GM19238 (cell line): Measurements from ENCODE around the gene DUSP14.
A peak's percentile ranks its signal among the peaks of the same experiment; 100 is the strongest.
"Not testable (repeated sequence)": the region's sequence is repeated elsewhere in the genome, so short reads cannot be mapped to it uniquely, and the experiment has no call there.

ENCODE experiments used
- DNase-seq: peaks from one replicate; pipeline ENCODE4 v3.0.0; 2011; ENCODE audit warnings: low spot score; ENCODE audit not compliant: insufficient read length

DUSP14 gene

GRCh38 chr17:37489197-37490001 is at the start of gene DUSP14:
DUSP14 (plus strand) TSS chr17:37489891; CDS start chr17:37512273, 22,382 bp downstream.
- peak; percentile 92 for DNase-seq

- DNase-seq = no peak
Measured at GRCh38 chr17:37440424-37440823, 49.3 kb upstream of the DUSP14 start.

- DNase-seq = peak; percentile 10
Measured at GRCh38 chr17:37441369-37442014, 48.2 kb upstream of the DUSP14 start.

- no peak for DNase-seq
Measured at GRCh38 chr17:37446027-37446426, 43.7 kb upstream of the DUSP14 start.

GRCh38 chr17:37447641-37448040 is 42.0 kb upstream of the DUSP14 start:
- no peak for DNase-seq

- DNase-seq = no peak
Measured at GRCh38 chr17:37450112-37450511, 39.6 kb upstream of the DUSP14 start.

GRCh38 chr17:37457801-37458200 is 31.9 kb upstream of the DUSP14 start:
- DNase-seq = not testable (repeated sequence)

- DNase-seq = no peak
Measured at GRCh38 chr17:37458805-37459204, 30.9 kb upstream of the DUSP14 start.

- DNase-seq = no peak
Measured at GRCh38 chr17:37461668-37462067, 28.0 kb upstream of the DUSP14 start.

GRCh38 chr17:37462492-37462891 is 27.2 kb upstream of the DUSP14 start:
- DNase-seq = no peak

GRCh38 chr17:37463039-37463438 is 26.7 kb upstream of the DUSP14 start:
- no peak for DNase-seq

- DNase-seq = no peak
Measured at GRCh38 chr17:37465069-37465616, 24.5 kb upstream of the DUSP14 start.

- DNase-seq = no peak
Measured at GRCh38 chr17:37466471-37466870, 23.2 kb upstream of the DUSP14 start.

- no peak for DNase-seq
Measured at GRCh38 chr17:37470181-37470580, 19.5 kb upstream of the DUSP14 start.

- no peak for DNase-seq
Measured at GRCh38 chr17:37475731-37476420, 13.8 kb upstream of the DUSP14 start.

- DNase-seq = no peak
Measured at GRCh38 chr17:37476431-37477120, 13.1 kb upstream of the DUSP14 start.

- no peak for DNase-seq
Measured at GRCh38 chr17:37478187-37478586, 11.5 kb upstream of the DUSP14 start.

- DNase-seq = no peak
Measured at GRCh38 chr17:37479025-37479424, 10.7 kb upstream of the DUSP14 start.

GRCh38 chr17:37480427-37480826 is 9.3 kb upstream of the DUSP14 start:
- DNase-seq = no peak

GRCh38 chr17:37481001-37481665 is 8.6 kb upstream of the DUSP14 start:
- DNase-seq = no peak
